NCI-H460 (cell line): ENCODE results near the gene SORCS1. TPM values are rescaled to one million over a fixed set of nuclear protein-coding genes. Genes with fewer than 3 reads are reported as not detected.
A peak's percentile ranks its signal among the peaks of the same experiment; 100 is the strongest.

Experiments
- DNase-seq: peaks from one replicate; pipeline ENCODE4 v3.0.0-alpha.2; 2016; ENCODE audit warnings: low read depth; ENCODE audit errors: extremely low read depth
- total RNA-seq: library from RNA; depleted of rRNA; stranded (reverse); fragments of >200 nt; shearing (Covaris generic); gene quantifications from 2 replicates; pipeline ENCODE4 v1.2.3, GENCODE V29; 2014

Gene SORCS1
- total RNA-seq, 1 experiment from 2014 or later, result 0.20 TPM

DNA sequence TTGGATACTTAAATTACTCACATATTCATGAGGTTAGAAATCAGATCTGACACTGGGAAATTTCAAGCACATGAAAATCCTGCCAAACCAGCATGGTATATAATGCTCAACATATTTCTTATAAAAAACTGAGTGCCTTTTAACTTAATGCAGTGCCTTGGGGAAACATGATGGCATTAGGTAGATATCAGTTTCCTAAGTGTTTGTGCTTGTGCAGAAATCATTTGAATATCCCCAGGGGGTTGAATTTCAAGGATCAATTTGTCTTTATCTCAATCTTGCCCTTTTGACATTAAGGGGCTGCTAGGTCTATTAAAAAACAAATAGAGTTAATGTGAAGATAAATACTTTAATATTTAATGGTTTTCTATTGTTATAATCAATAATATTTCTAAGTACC, 396.3 kb downstream of the SORCS1 start:
- DNase-seq, result no peak

GRCh38 chr10:106765928-106766327, 398.6 kb downstream of the SORCS1 start:
- no peak for DNase-seq

GRCh38 chr10:106765241-106765754, 399.2 kb downstream of the SORCS1 start:
- DNase-seq, result no peak

DNA sequence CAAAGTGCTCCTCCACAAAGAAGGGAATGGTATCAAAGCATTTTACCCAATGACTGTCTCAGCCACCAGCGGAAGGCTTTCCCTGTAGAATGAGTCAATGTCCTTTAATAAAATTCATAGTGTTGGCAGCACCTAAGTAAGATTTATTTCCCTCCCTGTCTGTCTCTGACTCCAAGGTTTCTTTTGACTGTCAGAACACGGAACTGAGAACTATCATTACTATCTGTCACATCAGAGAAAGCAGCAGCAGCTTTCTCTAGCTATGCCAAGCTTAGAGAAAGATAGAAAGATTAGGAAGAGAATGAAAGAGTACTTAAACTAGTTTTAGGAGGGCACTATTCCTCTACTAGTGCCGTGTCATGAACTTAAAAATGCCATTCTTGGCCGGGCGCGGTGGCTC, 400.1 kb downstream of the SORCS1 start:
- no peak for DNase-seq

GRCh38 chr10:106761906-106762305, 402.6 kb downstream of the SORCS1 start:
- no peak for DNase-seq

DNA sequence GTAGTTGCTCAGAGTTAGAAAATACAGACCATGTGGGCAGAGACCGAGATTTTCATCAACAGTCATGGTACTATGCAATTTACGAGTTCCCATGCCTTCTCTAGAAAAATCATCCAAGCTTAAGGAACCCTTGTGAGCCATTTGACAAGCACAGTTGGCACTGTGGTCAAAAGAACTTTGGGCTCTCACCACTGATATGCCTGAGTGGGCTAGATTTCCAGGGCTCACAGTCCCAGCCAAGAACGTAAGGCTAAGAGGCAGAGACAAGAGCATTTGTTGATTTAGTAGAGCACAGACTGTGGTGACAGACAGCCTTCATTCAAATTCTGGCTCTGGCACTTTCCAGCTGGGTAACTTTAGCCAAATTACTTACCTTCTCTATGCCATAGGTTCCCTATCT, 407.0 kb downstream of the SORCS1 start:
- DNase-seq, result no peak

- no peak for DNase-seq
Measured at GRCh38 chr10:106751091-106751490, 413.4 kb downstream of the SORCS1 start.

DNA sequence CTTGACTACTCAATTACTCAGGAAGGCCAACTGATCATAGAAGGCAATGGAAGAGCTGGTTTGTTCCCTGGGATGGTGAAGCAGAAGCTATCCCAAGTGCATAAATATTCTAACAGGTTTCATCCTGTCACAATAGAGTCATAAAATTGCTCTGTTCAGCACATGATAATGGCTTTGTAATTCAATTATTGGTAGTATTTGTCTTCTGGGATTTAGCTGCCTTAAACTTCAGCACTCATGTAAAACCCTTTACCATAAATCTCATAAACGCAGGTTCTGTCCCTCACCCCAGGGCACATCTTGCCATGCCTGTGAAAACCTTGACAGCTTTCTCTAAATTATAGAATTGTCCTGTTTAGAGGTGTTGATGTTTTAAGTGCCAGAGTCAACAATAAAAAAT, 417.6 kb downstream of the SORCS1 start:
- DNase-seq, result no peak

DNA sequence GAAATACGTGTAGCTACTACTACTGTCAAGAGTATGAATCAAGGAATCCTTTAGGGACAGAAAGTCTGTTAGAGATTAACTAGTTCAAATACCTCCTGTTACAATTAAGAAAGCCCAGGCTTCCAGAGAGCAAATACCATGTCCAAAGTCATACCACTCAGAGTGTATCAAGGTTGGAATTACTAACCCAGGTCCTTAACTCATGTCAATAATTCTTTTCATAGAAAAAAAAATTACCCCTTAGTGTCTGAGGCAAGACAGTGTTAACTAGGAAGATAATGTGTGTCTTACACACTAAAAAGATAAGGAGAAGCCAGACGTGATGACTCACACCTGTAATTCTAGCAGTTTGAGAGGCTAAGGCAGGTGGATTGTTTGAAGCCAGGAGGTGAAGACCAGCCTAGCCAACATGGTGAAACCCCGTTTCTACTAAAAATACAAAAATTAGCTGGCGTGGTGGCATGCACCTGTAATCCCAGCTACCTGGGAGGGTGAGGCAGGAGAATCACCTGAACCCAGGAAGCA, 423.4 kb downstream of the SORCS1 start:
- DNase-seq, result no peak

DNA sequence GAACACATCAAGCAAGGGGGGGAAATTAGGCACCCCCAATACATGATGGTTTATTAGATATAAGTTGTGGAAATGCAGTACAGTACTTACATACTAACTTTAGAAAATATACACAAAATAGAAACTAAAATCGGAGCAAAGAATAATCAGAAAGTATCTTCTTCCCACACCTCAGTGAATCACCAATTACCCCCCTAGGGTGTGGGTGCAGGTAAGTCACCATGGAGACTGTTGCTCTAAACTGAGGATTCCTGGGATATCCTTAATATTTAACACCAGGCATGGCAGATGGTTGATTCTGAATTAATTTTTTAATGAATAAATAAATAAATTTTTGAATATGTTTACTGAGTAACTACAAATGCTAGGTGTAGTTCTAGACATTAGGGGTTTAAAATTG, 424.4 kb downstream of the SORCS1 start:
- DNase-seq, result no peak

DNA sequence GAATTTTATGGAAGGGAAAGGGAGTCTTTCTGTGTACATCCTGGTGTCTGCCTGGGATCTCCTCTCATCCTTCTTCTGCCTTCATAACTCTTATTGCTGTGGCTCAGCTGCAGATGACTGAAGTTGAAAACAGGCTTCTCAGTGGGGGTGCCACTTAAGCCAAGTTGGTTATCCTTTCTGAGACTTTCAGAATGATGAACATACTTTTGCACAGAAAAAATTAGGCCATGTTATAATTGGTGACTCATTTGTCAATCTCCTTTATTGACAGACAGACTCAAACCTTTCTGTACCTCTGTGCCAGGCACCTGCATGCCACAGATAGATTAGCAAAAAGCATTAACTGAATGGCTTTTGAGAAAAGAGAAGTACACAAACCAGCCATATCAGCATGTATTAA, 430.3 kb downstream of the SORCS1 start:
- DNase-seq, result no peak

- DNase-seq, result no peak
Measured at GRCh38 chr10:106728232-106728631, 436.3 kb downstream of the SORCS1 start.

DNA sequence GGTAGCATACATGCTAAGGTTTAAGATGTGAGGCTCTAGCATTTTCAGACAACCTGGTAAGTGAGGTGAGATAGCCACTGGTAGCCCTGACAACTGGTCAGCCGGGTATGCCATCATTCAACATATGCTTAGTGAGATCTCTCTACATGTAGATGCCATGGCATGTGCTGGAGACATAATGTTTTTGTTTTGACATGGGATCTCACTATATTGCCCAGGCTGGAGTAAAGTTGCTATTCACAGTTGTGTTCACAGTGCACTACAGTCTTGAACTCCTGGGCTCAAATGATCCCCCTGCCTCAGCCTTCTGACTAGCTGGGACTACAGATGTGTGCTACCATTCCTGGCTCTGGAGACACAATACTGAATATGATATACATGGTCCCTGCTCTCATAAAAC, 437.3 kb downstream of the SORCS1 start:
- DNase-seq, result no peak

- DNase-seq, result no peak
Measured at GRCh38 chr10:106722524-106722923, 442.0 kb downstream of the SORCS1 start.

- no peak for DNase-seq
Measured at GRCh38 chr10:106720683-106721082, 443.8 kb downstream of the SORCS1 start.

GRCh38 chr10:106716381-106716780, 448.1 kb downstream of the SORCS1 start:
- no peak for DNase-seq

DNA sequence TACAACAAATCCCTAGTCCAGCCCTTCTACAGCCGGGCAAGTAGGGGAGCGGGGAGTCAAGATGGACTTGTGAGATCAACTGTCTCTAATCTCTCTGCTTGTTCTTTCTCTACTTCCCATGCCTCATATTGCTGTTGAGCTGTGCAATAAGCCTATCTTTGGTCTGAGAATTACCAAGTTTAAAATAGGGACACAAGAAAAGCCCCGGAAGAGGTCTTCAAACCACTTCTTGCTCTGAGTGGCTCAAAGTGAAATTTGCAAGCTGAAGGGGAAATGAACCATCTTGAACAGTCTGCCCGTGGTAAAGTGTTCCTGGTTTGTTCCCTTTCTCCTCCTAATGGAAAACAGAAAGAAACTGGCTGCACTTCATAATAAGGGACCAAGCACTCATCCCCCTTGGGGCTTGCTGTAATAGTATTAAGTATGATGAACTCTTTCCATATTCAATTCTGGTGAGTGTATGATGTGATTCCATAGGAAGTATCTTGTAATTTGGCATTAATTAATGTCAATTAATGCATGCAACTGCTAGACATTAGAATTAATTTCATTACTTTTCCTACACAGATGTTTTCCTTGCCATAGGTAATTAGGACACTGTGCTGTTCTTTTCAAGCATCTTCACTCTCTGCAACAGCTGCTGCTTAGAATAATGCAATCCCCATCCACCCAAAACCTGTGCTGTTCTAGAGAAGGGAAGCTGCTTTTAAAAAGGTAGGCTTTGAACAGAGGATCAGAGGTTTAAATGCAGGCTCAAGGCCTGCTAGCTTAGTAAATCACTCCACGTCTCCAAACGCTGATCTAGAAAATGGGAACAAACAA, 449.6 kb downstream of the SORCS1 start:
- no peak for DNase-seq

- no peak for DNase-seq
Measured at GRCh38 chr10:106713846-106714245, 450.7 kb downstream of the SORCS1 start.

- DNase-seq, result no peak
Measured at GRCh38 chr10:106712988-106713387, 451.5 kb downstream of the SORCS1 start.

GRCh38 chr10:106711313-106711906, 453.1 kb downstream of the SORCS1 start:
- peak; percentile 30 for DNase-seq

GRCh38 chr10:106708506-106708905, 456.0 kb downstream of the SORCS1 start:
- no peak for DNase-seq

DNA sequence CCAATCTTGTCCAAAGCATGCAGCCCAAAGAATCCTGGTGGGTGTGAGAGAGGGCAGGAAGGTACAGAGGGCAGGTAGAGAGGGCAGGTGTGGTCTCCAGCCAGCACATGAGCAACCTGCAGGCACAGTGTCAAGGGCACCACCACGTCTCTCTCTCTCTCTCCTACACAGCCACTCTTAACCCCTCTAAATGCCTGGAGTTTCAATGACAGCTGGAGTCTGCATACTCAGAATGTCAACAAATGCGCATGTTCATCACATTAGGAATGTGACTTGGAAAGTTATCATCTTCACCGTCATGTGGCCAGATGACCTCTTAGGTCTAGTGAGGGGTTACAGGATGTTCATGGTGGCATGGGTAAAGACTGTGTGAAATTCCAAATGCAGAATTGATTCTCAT, 456.8 kb downstream of the SORCS1 start:
- no peak for DNase-seq
